A204.1 (cell line): ENCODE data around the gene SRRM4.

Experiments
- FAIRE-seq: peaks from 2 replicates; lab custom pipeline; 2012; peaks lifted over from hg19 to GRCh38; lab: Jason Lieb, UNC

SRRM4 gene

GRCh38 chr12:119169150-119169549, 187.8 kb downstream of the SRRM4 start:
- no peak for FAIRE-seq

GRCh38 chr12:119171291-119171690, 189.9 kb downstream of the SRRM4 start:
- FAIRE-seq, result no peak

GRCh38 chr12:119171691-119172425, 190.5 kb downstream of the SRRM4 start:
- FAIRE-seq, result no peak

GRCh38 chr12:119175081-119175480, 193.7 kb downstream of the SRRM4 start:
- no peak for FAIRE-seq

- FAIRE-seq, result no peak
Measured at GRCh38 chr12:119176267-119177055, 195.1 kb downstream of the SRRM4 start.

- no peak for FAIRE-seq
Measured at GRCh38 chr12:119177056-119177325, 195.7 kb downstream of the SRRM4 start.

- FAIRE-seq, result no peak
Measured at GRCh38 chr12:119177724-119178380, 196.5 kb downstream of the SRRM4 start.

- no peak for FAIRE-seq
Measured at GRCh38 chr12:119178544-119179334, 197.4 kb downstream of the SRRM4 start, which contains the start of gene HSPB8. Gene HSPB8, plus strand, starts transcription at chr12:119178931. Its CDS starts 382 bp downstream, at chr12:119179313.

GRCh38 chr12:119179335-119180021, 198.1 kb downstream of the SRRM4 start:
- no peak for FAIRE-seq

GRCh38 chr12:119180380-119181040, 199.2 kb downstream of the SRRM4 start:
- FAIRE-seq, result no peak

GRCh38 chr12:119181202-119181601, 199.9 kb downstream of the SRRM4 start:
- no peak for FAIRE-seq

GRCh38 chr12:119181944-119182343, 200.6 kb downstream of the SRRM4 start:
- FAIRE-seq, result no peak

GRCh38 chr12:119182701-119183493, 201.6 kb downstream of the SRRM4 start:
- FAIRE-seq, result no peak

GRCh38 chr12:119183942-119184695, 202.8 kb downstream of the SRRM4 start:
- no peak for FAIRE-seq

GRCh38 chr12:119195256-119195655, 213.9 kb downstream of the SRRM4 start:
- FAIRE-seq, result no peak

- no peak for FAIRE-seq
Measured at GRCh38 chr12:119198440-119198839, 217.1 kb downstream of the SRRM4 start.

- FAIRE-seq, result no peak
Measured at GRCh38 chr12:119200601-119201000, 219.3 kb downstream of the SRRM4 start.

- no peak for FAIRE-seq
Measured at GRCh38 chr12:119201789-119202543, 220.6 kb downstream of the SRRM4 start.

GRCh38 chr12:119202544-119202943, 221.2 kb downstream of the SRRM4 start:
- no peak for FAIRE-seq
